Psoas muscle (tissue), 8 donors: ENCODE measurements around the gene GMPS. TPM values are rescaled to one million over a fixed set of nuclear protein-coding genes. Genes with fewer than 3 reads are reported as not detected.
"Not testable (repeated sequence)": the region's sequence is repeated elsewhere in the genome, so short reads cannot be mapped to it uniquely, and the experiment has no call there.

Experiments used
- ATAC-seq, 4 donors: fragments of 200-7000 bp; cut with Tn5 transposase; one replicate each; pipeline ENCODE4 v1.9.1; 2020; ENCODE audit warnings: moderate library complexity in 3 of 4, mild to moderate bottlenecking in 2 of 4
- DNase-seq, 2 donors: peaks; one replicate each; pipeline ENCODE4 v3.0.0-alpha.2; 2020
- H3K27ac ChIP-seq: fragments of 200-600 bp; one replicate; pipeline ENCODE4 v1.8.0; 2022
- H3K27me3 ChIP-seq, 3 donors: fragments of 200-600 bp in 1 of 3; one replicate each; pipeline versions ENCODE4 v1.6.1 to v1.8.0; 2013 to 2022; ENCODE audit warnings: low read length in 2 of 3, mild to moderate bottlenecking in 2 of 3, moderate library complexity in 1 of 3; ENCODE audit not compliant: insufficient read depth in 3 of 3
- H3K36me3 ChIP-seq, 2 donors: fragments of 200-600 bp in 1 of 2; one replicate each; pipeline versions ENCODE4 v1.6.1 to v1.8.0; 2013 to 2022; ENCODE audit warnings: low read depth in 1 of 2, mild to moderate bottlenecking in 1 of 2, moderate library complexity in 1 of 2; ENCODE audit not compliant: insufficient read depth in 1 of 2
- H3K4me1 ChIP-seq: fragments of 200-600 bp; one replicate; pipeline ENCODE4 v1.8.0; 2022
- H3K4me3 ChIP-seq: fragments of 200-600 bp; one replicate; pipeline ENCODE4 v1.8.0; 2022; ENCODE audit warnings: mild to moderate bottlenecking
- H3K9me3 ChIP-seq: fragments of 200-600 bp; one replicate; pipeline ENCODE4 v1.8.0; 2022
- WGBS, 3 donors: extraction: QIAGEN DNeasy Blood & Tissue Kit; methylation state at CpG; one replicate each; pipeline versions ENCODE4 v1.1.6 to v1.1.7; 2013; 5-methylcytosine and 5-hydroxymethylcytosine counted together
- intact Hi-C, 2 donors: fragments of 100-400 bp; cut with DNase I; formaldehyde crosslinking; loops; one replicate each; pipeline versions ENCODE4 v1.11.0 to v1.14.2; 2022
- polyA plus RNA-seq, 3 donors: library from polyadenylated mRNA; stranded (reverse); fragments of 200-250 nt; gene quantifications; one replicate each; pipeline ENCODE4 v1.2.3, GENCODE V29; 2013
- total RNA-seq, 4 donors: library from RNA; stranded (reverse); fragmentation: NEBNext Ultra II Directional in 2 of 4; extraction: Animal tissue kit (Norgen Biotek cat#: 25700) in 2 of 4; gene quantifications; one replicate each; pipeline versions ENCODE4 v1.2.1 to v1.2.4, GENCODE V29; 2021 to 2023
- TF ChIP-seq, protein P1 (sequence below): fragments of 200-600 bp; IDR thresholded peaks from one replicate; pipeline ENCODE4 v1.8.0; 2022; ENCODE audit warnings: antibody characterized with exemption
- donor health status: healthy with polysubstance abuse.
- donor health status: DM: no; HTN: no; CAD: no; lungs with moderate emphysema.
- donor health status: Bipolar disorder and iron deficiency.
- donor health status: healthy.
- donor health status: DM: yes; HTN: yes; CAD: no.
- donor health status: DM: no; HTN: no; CAD: no.
- donor health status: DM: no; HTN: no; CAD: no.
- donor health status: DM: yes; HTN: yes; CAD: no.

Gene GMPS
- total and polyA plus RNA-seq, 7 donors: 20.8 to 31.3 (median 27.8) TPM

GRCh38 chr3:155957412-155957880 is 87.0 kb downstream of the GMPS start:
- no peak overlapping the region for H3K4me3 ChIP-seq
- TF ChIP-seq, protein P1, sequence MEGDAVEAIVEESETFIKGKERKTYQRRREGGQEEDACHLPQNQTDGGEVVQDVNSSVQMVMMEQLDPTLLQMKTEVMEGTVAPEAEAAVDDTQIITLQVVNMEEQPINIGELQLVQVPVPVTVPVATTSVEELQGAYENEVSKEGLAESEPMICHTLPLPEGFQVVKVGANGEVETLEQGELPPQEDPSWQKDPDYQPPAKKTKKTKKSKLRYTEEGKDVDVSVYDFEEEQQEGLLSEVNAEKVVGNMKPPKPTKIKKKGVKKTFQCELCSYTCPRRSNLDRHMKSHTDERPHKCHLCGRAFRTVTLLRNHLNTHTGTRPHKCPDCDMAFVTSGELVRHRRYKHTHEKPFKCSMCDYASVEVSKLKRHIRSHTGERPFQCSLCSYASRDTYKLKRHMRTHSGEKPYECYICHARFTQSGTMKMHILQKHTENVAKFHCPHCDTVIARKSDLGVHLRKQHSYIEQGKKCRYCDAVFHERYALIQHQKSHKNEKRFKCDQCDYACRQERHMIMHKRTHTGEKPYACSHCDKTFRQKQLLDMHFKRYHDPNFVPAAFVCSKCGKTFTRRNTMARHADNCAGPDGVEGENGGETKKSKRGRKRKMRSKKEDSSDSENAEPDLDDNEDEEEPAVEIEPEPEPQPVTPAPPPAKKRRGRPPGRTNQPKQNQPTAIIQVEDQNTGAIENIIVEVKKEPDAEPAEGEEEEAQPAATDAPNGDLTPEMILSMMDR: no peak
- intact Hi-C loops: no loop called here
- no peaks in the 10 kb centered on the region for H3K4me1 ChIP-seq
- H3K27ac ChIP-seq: no peak overlapping the region
- no peaks in the 10 kb centered on the region for H3K27me3 ChIP-seq
- no peaks in the 10 kb centered on the region for H3K36me3 ChIP-seq
- WGBS, 3 donors: 90 to 95% (median 92%) methylated on average over 3 of the region's 3 CpGs
- no peak for ATAC-seq
- DNase-seq: no peak
- no peaks in the 10 kb centered on the region for H3K9me3 ChIP-seq

GRCh38 chr3:155958676-155959075 is 88.2 kb downstream of the GMPS start:
- TF ChIP-seq, protein P1: no peak
- WGBS, 3 donors: 88 to 94% (median 92%) methylated on average over 3 of the region's 3 CpGs
- Histone ChIP-seq H3K4me3 (no peak overlapping the region), H3K27me3 (no peaks in the 10 kb centered on the region), H3K27ac (no peak overlapping the region), H3K4me1 (no peaks in the 10 kb centered on the region), H3K9me3 (no peaks in the 10 kb centered on the region), H3K36me3 (no peaks in the 10 kb centered on the region)
- no peak for ATAC-seq
- no peak for DNase-seq
- intact Hi-C loops: no loop called here

DNA sequence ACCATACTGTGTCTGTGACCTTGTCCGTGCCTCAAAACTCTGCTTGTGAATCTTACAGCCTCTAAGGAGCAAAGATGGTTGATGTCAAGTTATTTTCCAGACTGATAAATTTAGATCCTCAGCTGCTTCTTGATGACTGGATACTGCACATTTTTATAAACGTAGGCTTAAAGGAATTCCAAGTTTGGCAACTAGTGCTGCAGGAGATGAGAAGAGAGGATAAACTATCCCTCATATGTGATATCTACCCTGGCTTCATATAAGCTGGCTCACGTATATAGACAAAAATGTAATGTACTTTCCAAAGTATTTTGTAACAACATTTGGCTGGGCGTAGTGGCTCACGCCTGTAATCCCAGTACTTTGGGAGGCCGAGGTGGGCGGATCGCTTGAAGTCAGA is 89.6 kb downstream of the GMPS start:
- Histone ChIP-seq H3K27me3 (no peaks in the 10 kb centered on the region), H3K4me3 (no peak overlapping the region), H3K36me3 (no peaks in the 10 kb centered on the region), H3K9me3 (no peaks in the 10 kb centered on the region), H3K27ac (no peak overlapping the region), H3K4me1 (no peaks in the 10 kb centered on the region)
- intact Hi-C loops: no loop called here
- DNase-seq (no peak), ATAC-seq (no peak)
- WGBS, 3 donors: 58 to 66% (median 66%) methylated on average over 8 of the region's 8 CpGs
- TF ChIP-seq, protein P1: no peak

DNA sequence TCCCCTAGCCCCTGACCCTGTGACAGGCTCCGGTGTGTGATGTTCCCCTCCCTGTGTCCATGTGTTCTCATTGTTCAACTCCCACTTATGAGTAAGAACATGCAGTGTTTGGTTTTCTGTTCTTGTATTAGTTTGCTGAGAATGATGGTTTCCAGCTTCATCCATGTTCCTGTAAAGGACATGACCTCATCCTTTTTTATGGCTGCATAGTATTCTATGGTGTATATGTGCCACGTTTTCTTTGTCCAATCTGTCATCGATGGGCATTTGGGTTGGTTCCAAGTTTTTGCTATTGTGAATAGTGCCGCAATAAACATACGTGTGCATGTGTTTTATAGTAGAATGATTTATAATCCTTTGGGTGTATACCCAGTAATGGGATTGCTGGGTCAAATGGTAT is 90.6 kb downstream of the GMPS start:
- H3K9me3 ChIP-seq, ATAC-seq, H3K4me1 ChIP-seq, DNase-seq, H3K36me3 ChIP-seq, H3K27me3 ChIP-seq, H3K27ac ChIP-seq, H3K4me3 ChIP-seq, intact Hi-C loops: not testable (repeated sequence)
- 95 to 97% (median 97%) methylated on average over 5 of the region's 5 CpGs for WGBS, 3 donors

DNA sequence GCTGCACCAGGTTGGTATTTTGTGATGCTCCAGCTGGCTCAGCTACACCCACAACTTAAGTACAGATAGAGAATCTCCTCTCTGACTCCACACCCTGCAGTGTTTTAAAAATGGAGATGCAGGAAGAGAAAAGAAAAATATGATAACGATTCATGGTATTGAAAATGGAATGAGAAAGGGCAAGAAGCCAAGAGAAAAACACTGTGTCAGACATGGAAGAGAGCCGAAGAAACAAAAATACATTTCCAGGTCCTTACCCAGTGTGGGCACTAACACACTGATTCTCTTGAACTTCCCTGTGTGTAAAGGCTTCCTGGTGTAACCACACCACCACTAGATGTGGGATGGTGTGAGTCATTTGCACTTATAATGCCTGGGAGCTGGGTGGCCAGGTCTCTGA is 93.1 kb downstream of the GMPS start:
- no peak for DNase-seq
- H3K4me1 ChIP-seq: no peaks in the 10 kb centered on the region
- H3K27ac ChIP-seq: no peak overlapping the region
- H3K27me3 ChIP-seq: no peaks in the 10 kb centered on the region
- no peak for ATAC-seq
- no peaks in the 10 kb centered on the region for H3K9me3 ChIP-seq
- 75 to 79% (median 77%) methylated on average over 2 of the region's 2 CpGs for WGBS, 3 donors
- no peak overlapping the region for H3K4me3 ChIP-seq
- H3K36me3 ChIP-seq: no peaks in the 10 kb centered on the region
- TF ChIP-seq, protein P1: no peak
- intact Hi-C loops: no loop called here
